Measurements from ENCODE around the gene MAGI1. TPM values are rescaled to one million over a fixed set of nuclear protein-coding genes. Genes with fewer than 3 reads are reported as not detected.

MAGI1 gene
- polyA plus RNA-seq, 3 donors = not detected

DNA sequence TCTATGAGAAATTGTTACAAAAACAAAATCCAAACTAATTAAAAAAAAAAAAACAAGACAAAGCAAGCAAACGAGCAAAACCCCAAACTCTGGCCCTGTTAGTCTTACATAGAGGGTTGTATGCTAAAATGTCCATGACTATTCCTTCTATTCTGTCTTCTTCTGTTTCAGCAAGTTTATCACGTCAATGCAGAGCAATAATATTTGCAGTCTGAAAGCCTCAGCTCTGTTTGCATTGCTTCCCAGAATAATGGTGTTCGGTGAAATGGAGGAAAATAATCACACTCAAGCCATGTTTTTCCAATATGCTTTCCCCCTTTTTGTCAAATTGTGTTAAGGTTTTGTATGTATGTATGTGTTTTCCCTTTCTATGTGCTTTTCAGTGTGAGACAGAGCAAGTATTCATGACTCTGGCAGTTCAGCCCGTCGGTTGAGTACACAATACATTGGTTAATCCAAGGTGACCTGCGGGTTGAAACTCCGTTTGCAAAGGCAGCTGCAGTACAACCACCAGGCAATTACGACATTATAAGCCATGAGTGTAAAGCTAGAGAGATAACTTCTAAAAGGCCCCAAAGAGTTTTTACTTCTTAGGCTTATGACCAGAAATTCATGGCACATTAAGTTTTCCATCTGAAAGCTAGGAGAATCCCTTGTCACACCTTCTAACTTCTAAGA is 34.9 kb upstream of the MAGI1 start:
- Mint-ChIP-seq H3K36me3 (no peaks in the 10 kb centered on the region), H3K27me3 (ENCODE audit: low read depth in 3 of 3) (peaks cover 1 to 4% (median 1%) of the 10 kb centered on the region in 3 donors), H3K4me1 (no peaks in the 10 kb centered on the region), H3K4me3 (no peak overlapping the region), H3K9me3 (peaks cover 5 to 20% (median 11%) of the 10 kb centered on the region in 7 donors), H3K27ac (no peak overlapping the region)
- Histone ChIP-seq H3K4me3 (replicated peaks in 1 of 3; ENCODE audit: low read depth in 2 of 3, low read length in 3 of 3) (no peak overlapping the region), H4K20me1 (ENCODE audit: insufficient read depth, low read length) (no peaks in the 10 kb centered on the region), H3K79me2 (ENCODE audit: insufficient read depth, low read length) (no peaks in the 10 kb centered on the region), H3K36me3 (replicated peaks in 1 of 2; ENCODE audit: control insufficient read depth in 1 of 2, insufficient read depth in 2 of 2, low read length in 2 of 2) (no peaks in the 10 kb centered on the region), H3K4me1 (ENCODE audit: control insufficient read depth in 1 of 2, insufficient read depth in 2 of 2, low read length in 2 of 2) (no peaks in the 10 kb centered on the region), H3K4me2 (replicated peaks; ENCODE audit: extremely low read depth, low read length, poor library complexity, severe bottlenecking) (no peak overlapping the region), H3K27me3 (ENCODE audit: control insufficient read depth in 2 of 2, insufficient read depth in 2 of 2, low read length in 2 of 2) (no peaks in the 10 kb centered on the region), H3K9ac (ENCODE audit: insufficient read depth, low read length, poor library complexity, severe bottlenecking) (no peak overlapping the region), H3K27ac (ENCODE audit: low read depth in 1 of 2, low read length in 2 of 2) (no peak overlapping the region), H3K9me3 (replicated peaks in 1 of 2; ENCODE audit: control insufficient read depth in 1 of 2, insufficient read depth in 1 of 2, low read length in 2 of 2) (peaks cover 0 to 6% of the 10 kb centered on the region in 2 donors), H2AFZ (ENCODE audit: insufficient read depth, low read depth, low read length, poor library complexity, severe bottlenecking) (no peak overlapping the region)
- DNase-seq = no peak
- 93% methylated on average over 2 of the region's 8 CpGs for WGBS (ENCODE audit: insufficient coverage)
- TF ChIP-seq, protein P1, sequence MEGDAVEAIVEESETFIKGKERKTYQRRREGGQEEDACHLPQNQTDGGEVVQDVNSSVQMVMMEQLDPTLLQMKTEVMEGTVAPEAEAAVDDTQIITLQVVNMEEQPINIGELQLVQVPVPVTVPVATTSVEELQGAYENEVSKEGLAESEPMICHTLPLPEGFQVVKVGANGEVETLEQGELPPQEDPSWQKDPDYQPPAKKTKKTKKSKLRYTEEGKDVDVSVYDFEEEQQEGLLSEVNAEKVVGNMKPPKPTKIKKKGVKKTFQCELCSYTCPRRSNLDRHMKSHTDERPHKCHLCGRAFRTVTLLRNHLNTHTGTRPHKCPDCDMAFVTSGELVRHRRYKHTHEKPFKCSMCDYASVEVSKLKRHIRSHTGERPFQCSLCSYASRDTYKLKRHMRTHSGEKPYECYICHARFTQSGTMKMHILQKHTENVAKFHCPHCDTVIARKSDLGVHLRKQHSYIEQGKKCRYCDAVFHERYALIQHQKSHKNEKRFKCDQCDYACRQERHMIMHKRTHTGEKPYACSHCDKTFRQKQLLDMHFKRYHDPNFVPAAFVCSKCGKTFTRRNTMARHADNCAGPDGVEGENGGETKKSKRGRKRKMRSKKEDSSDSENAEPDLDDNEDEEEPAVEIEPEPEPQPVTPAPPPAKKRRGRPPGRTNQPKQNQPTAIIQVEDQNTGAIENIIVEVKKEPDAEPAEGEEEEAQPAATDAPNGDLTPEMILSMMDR (IDR thresholded peaks at IDR 0.05) = no peak
- intact Hi-C loops (cut with micrococcal nuclease) = no loop called here

DNA sequence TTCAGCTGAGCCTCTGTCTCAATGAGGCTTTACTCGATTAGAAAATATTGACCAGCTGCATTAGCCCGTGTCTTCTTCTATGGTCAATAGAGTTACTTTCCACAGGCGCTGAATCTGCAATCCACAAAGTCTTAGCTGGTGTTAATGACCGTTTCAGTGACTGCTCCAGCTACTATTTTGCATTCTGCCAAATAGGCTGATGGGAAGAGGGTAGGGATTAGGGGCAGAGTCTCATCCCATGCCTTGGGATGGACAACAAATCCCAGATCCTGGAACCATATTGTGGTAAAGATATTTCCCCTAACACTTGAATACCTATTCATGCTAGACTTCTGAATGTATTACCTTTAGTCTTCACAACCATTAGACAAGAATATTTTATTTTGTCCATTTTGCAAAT is 29.5 kb upstream of the MAGI1 start:
- Histone ChIP-seq H3K27me3 (ENCODE audit: control insufficient read depth in 2 of 2, insufficient read depth in 2 of 2, low read length in 2 of 2) (no peaks in the 10 kb centered on the region), H3K4me1 (ENCODE audit: control insufficient read depth in 1 of 2, insufficient read depth in 2 of 2, low read length in 2 of 2) (no peaks in the 10 kb centered on the region), H4K20me1 (ENCODE audit: insufficient read depth, low read length) (no peaks in the 10 kb centered on the region), H3K36me3 (replicated peaks in 1 of 2; ENCODE audit: control insufficient read depth in 1 of 2, insufficient read depth in 2 of 2, low read length in 2 of 2) (no peaks in the 10 kb centered on the region), H3K9ac (ENCODE audit: insufficient read depth, low read length, poor library complexity, severe bottlenecking) (no peak overlapping the region), H3K79me2 (ENCODE audit: insufficient read depth, low read length) (no peaks in the 10 kb centered on the region), H3K27ac (ENCODE audit: low read depth in 1 of 2, low read length in 2 of 2) (no peak overlapping the region), H3K4me2 (replicated peaks; ENCODE audit: extremely low read depth, low read length, poor library complexity, severe bottlenecking) (no peak overlapping the region), H2AFZ (ENCODE audit: insufficient read depth, low read depth, low read length, poor library complexity, severe bottlenecking) (no peak overlapping the region), H3K9me3 (replicated peaks in 1 of 2; ENCODE audit: control insufficient read depth in 1 of 2, insufficient read depth in 1 of 2, low read length in 2 of 2) (peaks cover 0 to 6% of the 10 kb centered on the region in 2 donors), H3K4me3 (replicated peaks in 1 of 3; ENCODE audit: low read depth in 2 of 3, low read length in 3 of 3) (no peak overlapping the region)
- Mint-ChIP-seq H3K36me3 (no peaks in the 10 kb centered on the region), H3K27me3 (ENCODE audit: low read depth in 3 of 3) (peaks cover 0 to 4% (median 1%) of the 10 kb centered on the region in 3 donors), H3K4me1 (no peaks in the 10 kb centered on the region), H3K4me3 (no peak overlapping the region), H3K27ac (no peak overlapping the region), H3K9me3 (peaks cover 8 to 25% (median 14%) of the 10 kb centered on the region in 7 donors)
- intact Hi-C loops (cut with micrococcal nuclease) = no loop called here
- 87% methylated on average over 3 of the region's 4 CpGs for WGBS (ENCODE audit: insufficient coverage)
- TF ChIP-seq, protein P1 (IDR thresholded peaks at IDR 0.05) = no peak
- no peak for DNase-seq

Measured in CD14-positive monocyte (primary cell).